Uterus (tissue), 2 donors: ENCODE results near the gene DHX8.

Experiments used
- CTCF ChIP-seq, 4 experiments: fragments of 200-600 bp in 2 of 4; fragments of 450-650 bp in 2 of 4; sonication (generic) in 2 of 4; IDR thresholded peaks; one replicate each; pipeline ENCODE4 v1.5.1; 2016 to 2019; ENCODE audit warnings: antibody characterized with exemption in 4 of 4, mild to moderate bottlenecking in 2 of 4, moderate library complexity in 1 of 4
- POLR2A ChIP-seq, 2 donors: fragments of 450-650 bp; IDR thresholded peaks; one replicate each; pipeline ENCODE4 v1.6.1; 2016; ENCODE audit warnings: antibody characterized with exemption in 2 of 2, mild to moderate bottlenecking in 1 of 2, moderate library complexity in 1 of 2

GRCh38 chr17:43574896-43575525 lies 91.2 kb downstream of the DHX8 start:
- TF ChIP-seq CTCF (IDR thresholded peaks at IDR 0.05): no peak
- TF ChIP-seq POLR2A (IDR thresholded peaks at IDR 0.05): no peak
